GM12874 (cell line): Measurements from ENCODE around the gene OTX2.

Experiments used
- CTCF ChIP-seq: IDR thresholded peaks from 2 replicates; pipeline ENCODE4 v1.5.1; 2011; ENCODE audit warnings: low read depth, mild to moderate bottlenecking, control low read depth, low read length, moderate library complexity; ENCODE audit not compliant: insufficient read depth

OTX2 gene

DNA sequence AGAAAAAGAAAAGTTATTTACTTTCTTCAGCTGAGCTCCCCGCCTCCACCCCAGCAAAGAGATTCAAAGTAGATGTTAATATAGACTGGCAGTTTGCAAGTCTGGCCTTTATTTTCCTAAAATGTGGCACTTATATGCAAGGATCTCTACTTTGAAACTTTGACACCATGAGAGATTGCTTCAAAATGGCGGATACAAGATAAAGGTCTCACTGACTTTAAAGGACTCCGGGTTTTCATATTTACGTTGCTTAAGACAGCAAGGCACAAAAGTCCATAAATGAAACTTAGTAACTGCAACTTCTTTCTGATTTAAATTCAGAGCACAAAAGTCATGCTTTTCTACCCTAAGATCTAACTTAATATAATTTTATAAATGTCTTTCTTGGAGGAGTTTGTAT is 3.5 kb downstream of the OTX2 start:
- no peak for TF ChIP-seq CTCF

DNA sequence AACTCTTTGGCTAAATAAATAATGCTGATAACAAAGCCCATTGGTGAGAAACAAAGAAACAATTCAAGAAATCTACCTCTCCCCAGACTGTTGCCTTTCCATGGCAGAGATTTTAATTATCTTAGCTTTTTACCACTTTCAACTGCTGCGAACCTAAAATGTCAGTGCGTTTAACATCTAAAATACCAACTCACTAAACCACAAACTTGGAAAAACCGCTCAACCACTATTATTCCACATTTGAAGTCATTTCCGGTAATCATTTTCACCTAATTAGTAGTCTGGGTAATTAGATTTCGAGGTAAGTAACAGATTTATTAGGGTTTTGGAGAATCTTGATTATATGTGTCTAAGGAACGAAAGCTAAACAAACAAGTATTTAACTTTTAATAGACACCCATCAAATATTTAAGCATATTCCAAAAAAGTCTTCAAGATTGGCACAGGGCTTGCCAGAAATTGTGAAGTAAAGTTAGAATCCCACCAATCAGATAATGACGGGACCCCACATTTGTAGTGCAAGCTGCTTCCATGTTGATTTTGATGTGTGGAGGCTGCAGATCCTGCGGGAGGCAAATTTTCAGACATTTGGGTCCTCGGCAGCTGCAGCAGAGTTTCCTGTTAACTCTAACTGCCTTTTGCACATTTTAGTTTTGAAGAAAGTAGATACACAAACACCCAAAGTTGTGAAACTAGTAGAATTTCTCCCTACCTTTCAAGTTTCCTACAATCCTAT is 4.1 kb downstream of the OTX2 start:
- TF ChIP-seq CTCF, result no peak

- TF ChIP-seq CTCF, result no peak
These were observed 4.9 kb downstream of the OTX2 start for GRCh38 chr14:56805201-56805991.

DNA sequence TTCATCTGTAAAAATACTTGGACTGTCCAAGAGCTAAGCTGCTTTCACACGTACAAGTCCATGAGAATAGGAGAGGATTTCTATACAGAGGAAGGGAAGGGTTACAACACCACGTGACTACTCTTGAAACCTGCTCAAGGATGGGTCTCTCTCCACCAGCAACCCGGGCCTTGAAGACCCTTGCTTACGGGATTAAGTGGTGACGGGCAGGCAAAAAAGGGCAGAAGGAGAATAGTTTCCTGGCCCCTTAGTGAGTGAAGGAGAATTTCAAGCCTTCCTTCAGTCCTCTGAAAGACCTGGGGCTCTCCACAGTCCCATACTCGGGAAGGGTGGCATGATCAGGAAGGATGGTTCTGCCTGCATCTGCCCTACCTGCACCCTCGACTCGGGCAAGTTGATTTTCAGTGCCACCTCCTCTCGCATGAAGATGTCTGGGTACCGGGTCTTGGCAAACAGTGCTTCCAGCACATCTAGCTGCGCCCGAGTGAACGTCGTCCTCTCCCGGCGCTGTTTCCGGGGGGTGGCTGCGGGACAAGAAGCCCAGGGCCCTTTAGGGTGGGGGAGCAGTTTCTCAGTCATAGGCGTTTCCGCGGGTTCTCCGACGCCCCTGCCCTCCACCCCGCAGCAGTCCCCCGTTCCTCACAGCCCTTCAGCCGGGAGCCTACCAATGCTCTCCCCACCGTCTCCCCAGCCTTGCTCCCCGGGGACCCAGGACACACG is 6.3 kb downstream of the OTX2 start:
- TF ChIP-seq CTCF, result no peak

DNA sequence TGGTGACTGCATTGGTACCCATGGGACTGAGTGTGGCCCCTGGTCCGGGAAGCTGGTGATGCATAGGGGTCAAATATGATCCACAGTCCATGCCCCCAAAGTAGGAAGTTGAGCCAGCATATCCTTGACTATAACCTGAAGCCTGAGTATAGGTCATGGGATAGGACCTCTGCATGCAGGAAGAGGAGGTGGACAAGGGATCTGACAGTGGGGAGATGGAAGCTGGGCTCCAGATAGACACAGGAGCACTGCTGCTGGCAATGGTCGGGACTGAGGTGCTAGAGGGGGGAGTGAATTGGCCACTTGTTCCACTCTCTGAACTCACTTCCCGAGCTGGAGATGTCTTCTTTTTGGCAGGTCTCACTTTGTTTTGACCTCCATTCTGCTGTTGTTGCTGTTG is 8.4 kb downstream of the OTX2 start:
- TF ChIP-seq CTCF, result no peak

GRCh38 chr14:56799343-56799645 is 11.0 kb downstream of the OTX2 start:
- no peak for TF ChIP-seq CTCF
